ENCODE data around the gene RIMBP2. TPM values are rescaled to one million over a fixed set of nuclear protein-coding genes. Genes with fewer than 3 reads are reported as not detected.

The RIMBP2 gene
- total and polyA plus RNA-seq, 4 donors: 0.39 to 1.0 TPM; not detected in 2

- Histone ChIP-seq H3K4me1 (ENCODE audit: control insufficient read depth in 1 of 2, insufficient read depth in 2 of 2, low read length in 2 of 2) (no peaks in the 10 kb centered on the region), H3K9me3 (ENCODE audit: control insufficient read depth, low read length) (peaks cover 1% of the 10 kb centered on the region), H3K36me3 (ENCODE audit: control insufficient read depth in 1 of 2, insufficient read depth in 2 of 2, low read length in 1 of 2) (no peaks in the 10 kb centered on the region), H3K27ac (ENCODE audit: low read depth in 1 of 2, low read length in 2 of 2) (no peak overlapping the region), H3K4me3 (ENCODE audit: low read length in 2 of 2) (no peak overlapping the region), H3K27me3 (ENCODE audit: control insufficient read depth in 1 of 2, insufficient read depth in 2 of 2, low read length in 1 of 2) (no peaks in the 10 kb centered on the region)
- intact Hi-C loops (cut with DNase I): no loop called here
- ATAC-seq (ENCODE audit: low FRiP score) (no peak), DNase-seq (no peak)
- WGBS, 2 donors: 1 to 4% methylated on average over 6 of the region's 6 CpGs
These were observed 189.3 kb downstream of the RIMBP2 start for GRCh38 chr12:130526813-130527212.

GRCh38 chr12:130525384-130526172 is 190.5 kb downstream of the RIMBP2 start:
- Histone ChIP-seq H3K36me3 (ENCODE audit: control insufficient read depth in 1 of 2, insufficient read depth in 2 of 2, low read length in 1 of 2) (no peaks in the 10 kb centered on the region), H3K4me1 (ENCODE audit: control insufficient read depth in 1 of 2, insufficient read depth in 2 of 2, low read length in 2 of 2) (no peaks in the 10 kb centered on the region), H3K9me3 (ENCODE audit: control insufficient read depth, low read length) (peaks cover 1% of the 10 kb centered on the region), H3K4me3 (ENCODE audit: low read length in 2 of 2) (no peak overlapping the region), H3K27me3 (ENCODE audit: control insufficient read depth in 1 of 2, insufficient read depth in 2 of 2, low read length in 1 of 2) (no peaks in the 10 kb centered on the region), H3K27ac (ENCODE audit: low read depth in 1 of 2, low read length in 2 of 2) (no peak overlapping the region)
- DNase-seq (no peak), ATAC-seq (ENCODE audit: low FRiP score) (no peak)
- WGBS, 2 donors: 75 to 76% methylated on average over 10 of the region's 10 CpGs
- intact Hi-C loops (cut with DNase I): no loop called here

DNA sequence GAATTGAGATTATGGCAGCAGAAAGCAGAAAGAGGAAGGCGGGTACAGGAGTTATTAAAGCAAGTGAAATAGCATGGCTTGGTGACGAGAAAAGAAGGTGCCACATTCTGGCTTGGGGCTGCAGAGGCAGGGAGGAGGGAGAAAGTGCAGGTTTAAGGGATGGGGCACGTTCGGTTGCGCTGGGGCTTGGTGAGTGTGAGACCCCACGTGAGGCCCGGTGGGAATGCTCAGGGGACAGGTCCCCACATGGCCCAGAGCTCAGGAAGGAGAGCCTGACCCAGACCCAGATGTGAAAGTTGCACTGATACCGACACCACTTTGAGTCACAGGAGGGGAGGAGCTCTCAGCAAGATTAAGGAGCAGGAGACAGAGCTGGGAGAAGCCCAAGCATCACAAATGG is 191.3 kb downstream of the RIMBP2 start:
- peaks cover under 1% of the 10 kb centered on the region for H3K9me3 ChIP-seq (ENCODE audit: control insufficient read depth, low read length)
- H3K27me3 ChIP-seq (ENCODE audit: control insufficient read depth in 1 of 2, insufficient read depth in 2 of 2, low read length in 1 of 2): no peaks in the 10 kb centered on the region
- ATAC-seq (ENCODE audit: low FRiP score) (no peak), DNase-seq (no peak)
- 71 to 73% methylated on average over 8 of the region's 8 CpGs for WGBS, 2 donors
- no peak overlapping the region for H3K4me3 ChIP-seq (ENCODE audit: low read length in 2 of 2)
- no peak overlapping the region for H3K27ac ChIP-seq (ENCODE audit: low read depth in 1 of 2, low read length in 2 of 2)
- no peaks in the 10 kb centered on the region for H3K36me3 ChIP-seq (ENCODE audit: control insufficient read depth in 1 of 2, insufficient read depth in 2 of 2, low read length in 1 of 2)
- H3K4me1 ChIP-seq (ENCODE audit: control insufficient read depth in 1 of 2, insufficient read depth in 2 of 2, low read length in 2 of 2): no peaks in the 10 kb centered on the region
- intact Hi-C loops (cut with DNase I): no loop called here

DNA sequence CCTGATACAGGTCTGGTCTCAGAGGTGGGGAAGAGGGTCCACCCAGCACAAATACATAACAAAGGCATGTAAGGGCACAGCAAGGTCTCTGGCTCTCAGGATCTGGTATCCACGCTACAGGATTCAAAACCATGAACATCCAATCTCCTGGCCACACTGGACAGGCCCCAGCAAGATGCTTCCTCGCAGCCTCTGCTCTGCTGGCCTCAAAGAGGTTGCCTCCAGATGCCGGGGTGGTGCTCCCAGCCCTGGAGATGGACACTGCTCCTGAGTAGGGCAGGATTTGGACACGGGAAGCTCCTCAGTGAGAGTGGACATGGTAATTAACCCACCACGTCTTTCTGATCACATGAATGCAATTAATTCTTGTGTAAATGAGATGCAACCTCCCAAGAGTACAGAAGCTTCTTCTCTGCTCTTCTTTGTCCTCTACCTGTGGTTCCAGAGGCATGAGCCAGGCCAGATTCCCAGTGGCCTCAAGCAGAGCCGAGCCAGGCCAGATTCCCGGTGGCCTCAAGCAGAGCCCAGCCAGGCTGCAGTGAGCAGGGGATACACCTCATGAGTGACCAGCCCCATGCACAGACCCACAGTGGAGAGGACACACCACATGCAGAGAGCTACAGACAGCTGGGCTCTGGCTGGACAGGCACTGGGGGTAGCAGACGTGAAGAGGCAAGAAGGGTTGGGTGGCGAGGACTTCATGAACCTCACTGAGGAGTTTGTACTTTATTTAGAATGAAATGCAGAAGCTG is 192.1 kb downstream of the RIMBP2 start:
- Histone ChIP-seq H3K27me3 (ENCODE audit: control insufficient read depth in 1 of 2, insufficient read depth in 2 of 2, low read length in 1 of 2) (no peaks in the 10 kb centered on the region), H3K27ac (ENCODE audit: low read depth in 1 of 2, low read length in 2 of 2) (no peak overlapping the region), H3K4me3 (ENCODE audit: low read length in 2 of 2) (no peak overlapping the region), H3K4me1 (ENCODE audit: control insufficient read depth in 1 of 2, insufficient read depth in 2 of 2, low read length in 2 of 2) (no peaks in the 10 kb centered on the region), H3K9me3 (ENCODE audit: control insufficient read depth, low read length) (no peaks in the 10 kb centered on the region), H3K36me3 (ENCODE audit: control insufficient read depth in 1 of 2, insufficient read depth in 2 of 2, low read length in 1 of 2) (no peaks in the 10 kb centered on the region)
- WGBS, 2 donors: 57 to 64% methylated on average over 9 of the region's 9 CpGs
- DNase-seq (no peak), ATAC-seq (ENCODE audit: low FRiP score) (no peak)
- intact Hi-C loops (cut with DNase I): no loop called here

- no peaks in the 10 kb centered on the region for H3K36me3 ChIP-seq (ENCODE audit: control insufficient read depth in 1 of 2, insufficient read depth in 2 of 2, low read length in 1 of 2)
- H3K4me1 ChIP-seq (ENCODE audit: control insufficient read depth in 1 of 2, insufficient read depth in 2 of 2, low read length in 2 of 2): no peaks in the 10 kb centered on the region
- no peak for ATAC-seq (ENCODE audit: low FRiP score)
- no peak for DNase-seq
- no peaks in the 10 kb centered on the region for H3K9me3 ChIP-seq (ENCODE audit: control insufficient read depth, low read length)
- no peak overlapping the region for H3K27ac ChIP-seq (ENCODE audit: low read depth in 1 of 2, low read length in 2 of 2)
- 78 to 82% methylated on average over 9 of the region's 9 CpGs for WGBS, 2 donors
- H3K4me3 ChIP-seq (ENCODE audit: low read length in 2 of 2): no peak overlapping the region
- no peaks in the 10 kb centered on the region for H3K27me3 ChIP-seq (ENCODE audit: control insufficient read depth in 1 of 2, insufficient read depth in 2 of 2, low read length in 1 of 2)
- intact Hi-C loops (cut with DNase I): no loop called here
These were observed 192.9 kb downstream of the RIMBP2 start for GRCh38 chr12:130523208-130523607.

- no peaks in the 10 kb centered on the region for H3K27me3 ChIP-seq (ENCODE audit: control insufficient read depth in 1 of 2, insufficient read depth in 2 of 2, low read length in 1 of 2)
- H3K36me3 ChIP-seq (ENCODE audit: control insufficient read depth in 1 of 2, insufficient read depth in 2 of 2, low read length in 1 of 2): no peaks in the 10 kb centered on the region
- ATAC-seq (ENCODE audit: low FRiP score) (no peak), DNase-seq (no peak)
- no peaks in the 10 kb centered on the region for H3K9me3 ChIP-seq (ENCODE audit: control insufficient read depth, low read length)
- H3K4me3 ChIP-seq (ENCODE audit: low read length in 2 of 2): no peak overlapping the region
- intact Hi-C loops (cut with DNase I): no loop called here
- 63 to 65% methylated on average over 17 of the region's 17 CpGs for WGBS, 2 donors
- H3K27ac ChIP-seq (ENCODE audit: low read depth in 1 of 2, low read length in 2 of 2): no peak overlapping the region
- H3K4me1 ChIP-seq (ENCODE audit: control insufficient read depth in 1 of 2, insufficient read depth in 2 of 2, low read length in 2 of 2): no peaks in the 10 kb centered on the region
These were observed 193.8 kb downstream of the RIMBP2 start for GRCh38 chr12:130522244-130522834.

- no peak for DNase-seq
- Histone ChIP-seq H3K9me3 (ENCODE audit: control insufficient read depth, low read length) (no peaks in the 10 kb centered on the region), H3K27me3 (ENCODE audit: control insufficient read depth in 1 of 2, insufficient read depth in 2 of 2, low read length in 1 of 2) (no peaks in the 10 kb centered on the region), H3K4me1 (ENCODE audit: control insufficient read depth in 1 of 2, insufficient read depth in 2 of 2, low read length in 2 of 2) (no peaks in the 10 kb centered on the region), H3K36me3 (ENCODE audit: control insufficient read depth in 1 of 2, insufficient read depth in 2 of 2, low read length in 1 of 2) (no peaks in the 10 kb centered on the region), H3K4me3 (ENCODE audit: low read length in 2 of 2) (no peak overlapping the region), H3K27ac (ENCODE audit: low read depth in 1 of 2, low read length in 2 of 2) (no peak overlapping the region)
- 71 to 73% methylated on average over 11 of the region's 11 CpGs for WGBS, 2 donors
- intact Hi-C loops (cut with DNase I): no loop called here
- no peak for ATAC-seq (ENCODE audit: low FRiP score)
These were observed 194.5 kb downstream of the RIMBP2 start for GRCh38 chr12:130521375-130522124.

- no peak for ATAC-seq (ENCODE audit: low FRiP score)
These were observed 195.3 kb downstream of the RIMBP2 start for GRCh38 chr12:130520784-130521183.

More at GRCh38 chr12:130520784-130521183, 195.3 kb downstream of the RIMBP2 start:
- no peak overlapping the region for H3K4me3 ChIP-seq (ENCODE audit: low read length in 2 of 2)
- no peaks in the 10 kb centered on the region for H3K36me3 ChIP-seq (ENCODE audit: control insufficient read depth in 1 of 2, insufficient read depth in 2 of 2, low read length in 1 of 2)
- no peak overlapping the region for H3K27ac ChIP-seq (ENCODE audit: low read depth in 1 of 2, low read length in 2 of 2)
- intact Hi-C loops (cut with DNase I): no loop called here
- H3K4me1 ChIP-seq (ENCODE audit: control insufficient read depth in 1 of 2, insufficient read depth in 2 of 2, low read length in 2 of 2): no peaks in the 10 kb centered on the region
- H3K9me3 ChIP-seq (ENCODE audit: control insufficient read depth, low read length): no peaks in the 10 kb centered on the region
- 47 to 76% methylated on average over 3 of the region's 3 CpGs for WGBS, 2 donors
- H3K27me3 ChIP-seq (ENCODE audit: control insufficient read depth in 1 of 2, insufficient read depth in 2 of 2, low read length in 1 of 2): no peaks in the 10 kb centered on the region
- no peak for DNase-seq
